MM.1S (cell line): ENCODE results near the gene SHISA8.

Experiments
- DNase-seq: peaks from one replicate; pipeline ENCODE4 v3.0.0-alpha.2; 2015
- H2AFZ ChIP-seq: fragments of 300-600 bp; sonication (generic); 2 replicates; pipeline ENCODE4 v1.6.0; 2016; ENCODE audit warnings: antibody characterized with exemption, low read length
- H3F3A ChIP-seq: fragments of 300-600 bp; sonication (generic); 2 replicates; pipeline ENCODE4 v1.6.1; 2016; ENCODE audit warnings: mild to moderate bottlenecking, antibody characterized with exemption, low read length, moderate library complexity, mixed read lengths; ENCODE audit not compliant: insufficient read depth
- H3K27ac ChIP-seq: fragments of 300-600 bp; sonication (generic); 2 replicates; pipeline ENCODE4 v1.5.1; 2016; ENCODE audit warnings: mild to moderate bottlenecking, low read length
- H3K27me3 ChIP-seq: fragments of 300-600 bp; sonication (generic); replicated peaks from 2 replicates; pipeline ENCODE4 v1.6.0; 2016; ENCODE audit warnings: low read length; ENCODE audit not compliant: insufficient read depth
- H3K36me3 ChIP-seq: fragments of 300-600 bp; sonication (generic); replicated peaks from 2 replicates; pipeline ENCODE4 v1.6.1; 2016; ENCODE audit warnings: mild to moderate bottlenecking, low read length, mixed read lengths; ENCODE audit not compliant: insufficient read depth
- H3K4me1 ChIP-seq: fragments of 300-600 bp; sonication (generic); 2 replicates; pipeline ENCODE4 v1.6.1; 2016; ENCODE audit warnings: low read length, mixed read lengths
- H3K4me2 ChIP-seq: fragments of 300-600 bp; sonication (generic); 2 replicates; pipeline ENCODE4 v1.6.0; 2016; ENCODE audit warnings: low read depth, low read length
- H3K4me3 ChIP-seq: fragments of 300-600 bp; sonication (generic); 2 replicates; pipeline ENCODE4 v1.5.1; 2016; ENCODE audit warnings: low read length, mixed read lengths
- H3K79me2 ChIP-seq: fragments of 300-600 bp; sonication (generic); 2 replicates; pipeline ENCODE4 v1.6.1; 2016; ENCODE audit warnings: mixed run types, low read length, mixed read lengths
- H3K9ac ChIP-seq: fragments of 300-600 bp; sonication (generic); 2 replicates; pipeline ENCODE4 v1.6.1; 2016; ENCODE audit warnings: low read length, mixed read lengths
- H3K9me2 ChIP-seq: fragments of 300-600 bp; sonication (generic); replicated peaks from 2 replicates; pipeline ENCODE4 v1.6.1; 2016; ENCODE audit warnings: mild to moderate bottlenecking, low read length, mixed read lengths; ENCODE audit not compliant: insufficient read depth
- H3K9me3 ChIP-seq: fragments of 300-600 bp; sonication (generic); replicated peaks from 2 replicates; pipeline ENCODE4 v1.6.1; 2016; ENCODE audit warnings: mild to moderate bottlenecking, low read length, mixed read lengths; ENCODE audit not compliant: insufficient read depth
- H4K20me1 ChIP-seq: fragments of 300-600 bp; sonication (generic); 2 replicates; pipeline ENCODE4 v1.6.1; 2016; ENCODE audit warnings: mild to moderate bottlenecking, low read length, moderate library complexity, mixed read lengths; ENCODE audit not compliant: insufficient read depth
- EZH2 ChIP-seq: fragments of 300-600 bp; sonication (generic); optimal IDR thresholded peaks from 2 replicates; pipeline ENCODE3; 2017; ENCODE audit warnings: low read depth, mild to moderate bottlenecking, antibody characterized with exemption, low read length, mixed read lengths
- EZH2phosphoT487 ChIP-seq: fragments of 300-600 bp; sonication (generic); IDR thresholded peaks from 2 replicates; pipeline ENCODE4 v1.6.1; 2018; ENCODE audit warnings: antibody characterized with exemption, low read length
- TF ChIP-seq, protein P1 (sequence below): fragments of 300-600 bp; sonication (generic); IDR thresholded peaks from 2 replicates; pipeline ENCODE4 v1.5.1; 2016; ENCODE audit warnings: antibody characterized with exemption, low read length, mixed read lengths

The SHISA8 gene

GRCh38 chr22:41883400-41883799 is 31.5 kb downstream of the SHISA8 start:
- Histone ChIP-seq H3K4me3 (no peak overlapping the region), H3K4me2 (no peak overlapping the region), H3K9ac (no peak overlapping the region), H3K4me1 (no peaks in the 10 kb centered on the region), H3K27me3 (no peaks in the 10 kb centered on the region), H2AFZ (no peak overlapping the region), H3K36me3 (peaks cover 26% of the 10 kb centered on the region), H3K27ac (no peak overlapping the region), H3K9me2 (no peaks in the 10 kb centered on the region), H3F3A (no peaks in the 10 kb centered on the region), H4K20me1 (no peaks in the 10 kb centered on the region), H3K79me2 (0 out of 2 replicates have a peak, but pooled peaks cover 4% of the 10 kb centered on the region), H3K9me3 (no peaks in the 10 kb centered on the region)
- TF ChIP-seq EZH2phosphoT487 (no peak), EZH2 (no peak)
- TF ChIP-seq, protein P1, sequence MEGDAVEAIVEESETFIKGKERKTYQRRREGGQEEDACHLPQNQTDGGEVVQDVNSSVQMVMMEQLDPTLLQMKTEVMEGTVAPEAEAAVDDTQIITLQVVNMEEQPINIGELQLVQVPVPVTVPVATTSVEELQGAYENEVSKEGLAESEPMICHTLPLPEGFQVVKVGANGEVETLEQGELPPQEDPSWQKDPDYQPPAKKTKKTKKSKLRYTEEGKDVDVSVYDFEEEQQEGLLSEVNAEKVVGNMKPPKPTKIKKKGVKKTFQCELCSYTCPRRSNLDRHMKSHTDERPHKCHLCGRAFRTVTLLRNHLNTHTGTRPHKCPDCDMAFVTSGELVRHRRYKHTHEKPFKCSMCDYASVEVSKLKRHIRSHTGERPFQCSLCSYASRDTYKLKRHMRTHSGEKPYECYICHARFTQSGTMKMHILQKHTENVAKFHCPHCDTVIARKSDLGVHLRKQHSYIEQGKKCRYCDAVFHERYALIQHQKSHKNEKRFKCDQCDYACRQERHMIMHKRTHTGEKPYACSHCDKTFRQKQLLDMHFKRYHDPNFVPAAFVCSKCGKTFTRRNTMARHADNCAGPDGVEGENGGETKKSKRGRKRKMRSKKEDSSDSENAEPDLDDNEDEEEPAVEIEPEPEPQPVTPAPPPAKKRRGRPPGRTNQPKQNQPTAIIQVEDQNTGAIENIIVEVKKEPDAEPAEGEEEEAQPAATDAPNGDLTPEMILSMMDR, result no peak
- no peak for DNase-seq

DNA sequence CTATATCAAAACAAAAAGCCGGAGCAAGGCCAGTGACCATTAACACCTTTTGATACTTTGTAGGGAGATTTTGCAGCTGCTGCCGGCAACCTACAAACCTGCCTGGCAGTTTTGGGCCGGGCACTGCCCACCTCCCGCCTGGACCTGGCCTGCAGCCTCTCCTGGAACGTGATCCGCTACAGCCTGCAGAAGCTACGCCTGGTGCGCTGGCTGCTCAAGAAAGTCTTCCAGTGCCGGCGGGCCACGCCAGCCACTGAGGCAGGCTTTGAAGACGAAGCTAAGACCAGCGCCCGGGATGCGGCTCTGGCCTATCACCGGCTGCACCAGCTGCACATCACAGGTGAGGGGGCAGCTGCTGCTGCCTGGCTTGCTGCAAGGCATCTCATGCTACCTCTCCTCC is 34.2 kb downstream of the SHISA8 start:
- Histone ChIP-seq H3K36me3 (peaks cover 33% of the 10 kb centered on the region), H3K79me2 (0 out of 2 replicates have a peak, but pooled peaks cover 4% of the 10 kb centered on the region)

GRCh38 chr22:41876675-41877074 is 38.2 kb downstream of the SHISA8 start:
- Histone ChIP-seq H3K9ac (no peak overlapping the region), H3K79me2 (peaks cover 18% of the 10 kb centered on the region; the same call in 1 of the 2 replicates), H3K27ac (no peak overlapping the region), H3K36me3 (peaks cover 35% of the 10 kb centered on the region), H3K27me3 (no peaks in the 10 kb centered on the region), H3K9me3 (no peaks in the 10 kb centered on the region), H3K4me1 (no peaks in the 10 kb centered on the region), H2AFZ (no peak overlapping the region), H3K4me3 (no peak overlapping the region), H3K4me2 (no peak overlapping the region), H3F3A (0 out of 2 replicates have a peak, but pooled peaks cover 4% of the 10 kb centered on the region), H4K20me1 (no peaks in the 10 kb centered on the region), H3K9me2 (no peaks in the 10 kb centered on the region)
- DNase-seq, result no peak
- TF ChIP-seq EZH2 (no peak), EZH2phosphoT487 (no peak)
- TF ChIP-seq, protein P1, result no peak

More for the DNA sequence above, 34.2 kb downstream of the SHISA8 start:
- Histone ChIP-seq H3K9me2 (no peaks in the 10 kb centered on the region), H3K27ac (no peak overlapping the region), H4K20me1 (no peaks in the 10 kb centered on the region), H3F3A (0 out of 2 replicates have a peak, but pooled peaks cover 4% of the 10 kb centered on the region), H3K9ac (no peak overlapping the region), H3K27me3 (no peaks in the 10 kb centered on the region), H3K4me1 (no peaks in the 10 kb centered on the region), H3K4me3 (no peak overlapping the region), H2AFZ (no peak overlapping the region), H3K9me3 (no peaks in the 10 kb centered on the region), H3K4me2 (no peak overlapping the region)
- DNase-seq, result no peak
- TF ChIP-seq EZH2phosphoT487, result no peak

GRCh38 chr22:41876275-41876674 is 38.6 kb downstream of the SHISA8 start:
- no peak overlapping the region for H3K4me3 ChIP-seq
- H3K27ac ChIP-seq, result no peak overlapping the region
- no peaks in the 10 kb centered on the region for H3K4me1 ChIP-seq
- H3K9me3 ChIP-seq, result no peaks in the 10 kb centered on the region
- H3K27me3 ChIP-seq, result no peaks in the 10 kb centered on the region
- H3K4me2 ChIP-seq, result no peak overlapping the region
- H3K36me3 ChIP-seq, result peaks cover 35% of the 10 kb centered on the region
- peaks cover 19% of the 10 kb centered on the region; the same call in 1 of the 2 replicates for H3K79me2 ChIP-seq
- no peak overlapping the region for H2AFZ ChIP-seq
- no peaks in the 10 kb centered on the region for H3K9me2 ChIP-seq
- TF ChIP-seq EZH2 (no peak), EZH2phosphoT487 (no peak)
- TF ChIP-seq, protein P1, result no peak
- DNase-seq, result no peak
- 0 out of 2 replicates have a peak, but pooled peaks cover 4% of the 10 kb centered on the region for H3F3A ChIP-seq
- no peak overlapping the region for H3K9ac ChIP-seq
- no peaks in the 10 kb centered on the region for H4K20me1 ChIP-seq
